GM21576 (cell line): ENCODE results near the gene LMAN2.

Experiments used
- ATAC-seq: cut with Tn5 transposase; IDR thresholded peaks from one replicate; pipeline ENCODE4 v1.9.1; 2021; ENCODE audit warnings: mild to moderate bottlenecking, moderate library complexity; ENCODE audit not compliant: unreplicated experiment

LMAN2 gene

GRCh38 chr5:177351392-177352329 lies at the start of gene LMAN2:
TSS of gene LMAN2 (minus strand) at chr5:177351668. CDS start at chr5:177351647, 21 bp downstream.
- ATAC-seq = peak; percentile 93

- no peak for ATAC-seq
Measured at GRCh38 chr5:177399997-177400868, 48.8 kb upstream of the LMAN2 start, which contains the start of gene PFN3. TSS of gene PFN3 (minus strand) at chr5:177400661. CDS start at chr5:177400576, 85 bp downstream.

- ATAC-seq = no peak
Measured at GRCh38 chr5:177397875-177398390, 46.5 kb upstream of the LMAN2 start.

GRCh38 chr5:177396807-177397206 lies 45.3 kb upstream of the LMAN2 start:
- ATAC-seq = no peak

GRCh38 chr5:177396078-177396477 lies 44.6 kb upstream of the LMAN2 start:
- ATAC-seq = no peak

- no peak for ATAC-seq
Measured at GRCh38 chr5:177393990-177394389, 42.5 kb upstream of the LMAN2 start.

GRCh38 chr5:177393206-177393765 lies 41.8 kb upstream of the LMAN2 start:
- ATAC-seq = no peak

GRCh38 chr5:177392765-177393164 lies 41.3 kb upstream of the LMAN2 start:
- no peak for ATAC-seq

- peak; percentile 60 for ATAC-seq
Measured at GRCh38 chr5:177390363-177391300, 39.2 kb upstream of the LMAN2 start.

- ATAC-seq = peak; percentile 43
Measured at GRCh38 chr5:177389241-177390169, 38.0 kb upstream of the LMAN2 start.

GRCh38 chr5:177388521-177389052 lies 37.1 kb upstream of the LMAN2 start:
- ATAC-seq = no peak

GRCh38 chr5:177387405-177387804 lies 35.9 kb upstream of the LMAN2 start:
- no peak for ATAC-seq

- ATAC-seq = no peak
Measured at GRCh38 chr5:177386542-177386941, 35.1 kb upstream of the LMAN2 start.

- ATAC-seq = no peak
Measured at GRCh38 chr5:177385720-177386119, 34.3 kb upstream of the LMAN2 start.

GRCh38 chr5:177384134-177384533 lies 32.7 kb upstream of the LMAN2 start, which contains the start of gene SLC34A1:
TSS of gene SLC34A1 (plus strand) at chr5:177384434. CDS start at chr5:177385742, 1,308 bp downstream.
- ATAC-seq = no peak

GRCh38 chr5:177383181-177383580 lies 31.7 kb upstream of the LMAN2 start:
- no peak for ATAC-seq

GRCh38 chr5:177382423-177383029 lies 31.1 kb upstream of the LMAN2 start:
- ATAC-seq = no peak

GRCh38 chr5:177380805-177381126 lies 29.3 kb upstream of the LMAN2 start:
- ATAC-seq = no peak
